ENCODE results near the gene KLHDC3.

Gene KLHDC3

DNA sequence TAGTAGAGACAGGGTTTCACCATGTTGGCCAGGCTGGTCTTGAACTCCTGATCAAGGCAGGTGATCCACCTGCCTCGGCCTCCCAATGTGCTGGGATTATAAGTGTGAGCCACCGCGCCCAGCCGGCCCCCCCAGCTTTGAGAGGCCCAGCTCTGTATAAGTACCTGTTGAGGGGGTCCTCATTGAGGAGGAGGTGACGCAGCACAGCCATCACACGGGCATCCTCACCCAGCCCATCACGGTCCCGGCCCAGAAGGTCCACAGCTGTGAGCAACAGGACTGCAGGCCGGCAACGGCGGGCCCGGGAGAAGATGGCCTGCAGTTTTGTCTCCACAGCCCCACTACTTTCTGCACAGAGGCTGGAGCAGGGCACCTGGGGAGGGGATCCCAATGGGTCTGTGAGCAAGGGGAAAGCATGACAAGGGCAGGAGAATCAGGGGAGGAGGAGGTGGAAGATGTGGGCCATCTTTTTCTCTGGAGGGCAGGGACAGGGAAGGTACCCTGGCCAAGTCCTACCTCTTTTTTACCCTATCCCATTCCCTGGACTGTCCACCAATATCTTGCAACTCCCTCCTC is 45.8 kb upstream of the KLHDC3 start:
- Histone ChIP-seq H3K9me3 (ENCODE audit: control insufficient read depth, insufficient read depth, low read length) (no peaks in the 10 kb centered on the region), H4K20me1 (ENCODE audit: control insufficient read depth, insufficient read depth, low read depth, low read length) (no peaks in the 10 kb centered on the region; the same call in 1 of the 2 replicates), H3K4me2 (ENCODE audit: low read length) (no peak overlapping the region), H3K4me3 (ENCODE audit: low read length) (no peak overlapping the region), H3K36me3 (ENCODE audit: control insufficient read depth, low read length) (peaks cover 55% of the 10 kb centered on the region), H3F3A (ENCODE audit: control insufficient read depth, insufficient read depth) (no peaks in the 10 kb centered on the region), H3K27me3 (ENCODE audit: control insufficient read depth, low read length) (no peaks in the 10 kb centered on the region), H3K27ac (ENCODE audit: low read depth, low read length) (no peak overlapping the region), H3K4me1 (ENCODE audit: control insufficient read depth, low read length) (no peaks in the 10 kb centered on the region), H3K9me2 (replicated peaks; ENCODE audit: control insufficient read depth, low read length) (no peaks in the 10 kb centered on the region), H3K79me2 (ENCODE audit: control insufficient read depth, low read length) (peaks cover 3% of the 10 kb centered on the region; the same call in 1 of the 2 replicates)
- no peak for TF ChIP-seq EZH2phosphoT487 (IDR thresholded peaks at IDR 0.05; ENCODE audit: borderline replicate concordance, low read length)
- TF ChIP-seq, protein P1, sequence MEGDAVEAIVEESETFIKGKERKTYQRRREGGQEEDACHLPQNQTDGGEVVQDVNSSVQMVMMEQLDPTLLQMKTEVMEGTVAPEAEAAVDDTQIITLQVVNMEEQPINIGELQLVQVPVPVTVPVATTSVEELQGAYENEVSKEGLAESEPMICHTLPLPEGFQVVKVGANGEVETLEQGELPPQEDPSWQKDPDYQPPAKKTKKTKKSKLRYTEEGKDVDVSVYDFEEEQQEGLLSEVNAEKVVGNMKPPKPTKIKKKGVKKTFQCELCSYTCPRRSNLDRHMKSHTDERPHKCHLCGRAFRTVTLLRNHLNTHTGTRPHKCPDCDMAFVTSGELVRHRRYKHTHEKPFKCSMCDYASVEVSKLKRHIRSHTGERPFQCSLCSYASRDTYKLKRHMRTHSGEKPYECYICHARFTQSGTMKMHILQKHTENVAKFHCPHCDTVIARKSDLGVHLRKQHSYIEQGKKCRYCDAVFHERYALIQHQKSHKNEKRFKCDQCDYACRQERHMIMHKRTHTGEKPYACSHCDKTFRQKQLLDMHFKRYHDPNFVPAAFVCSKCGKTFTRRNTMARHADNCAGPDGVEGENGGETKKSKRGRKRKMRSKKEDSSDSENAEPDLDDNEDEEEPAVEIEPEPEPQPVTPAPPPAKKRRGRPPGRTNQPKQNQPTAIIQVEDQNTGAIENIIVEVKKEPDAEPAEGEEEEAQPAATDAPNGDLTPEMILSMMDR (IDR thresholded peaks at IDR 0.05; ENCODE audit: low read depth, low read length, poor library complexity, severe bottlenecking) = no peak

DNA sequence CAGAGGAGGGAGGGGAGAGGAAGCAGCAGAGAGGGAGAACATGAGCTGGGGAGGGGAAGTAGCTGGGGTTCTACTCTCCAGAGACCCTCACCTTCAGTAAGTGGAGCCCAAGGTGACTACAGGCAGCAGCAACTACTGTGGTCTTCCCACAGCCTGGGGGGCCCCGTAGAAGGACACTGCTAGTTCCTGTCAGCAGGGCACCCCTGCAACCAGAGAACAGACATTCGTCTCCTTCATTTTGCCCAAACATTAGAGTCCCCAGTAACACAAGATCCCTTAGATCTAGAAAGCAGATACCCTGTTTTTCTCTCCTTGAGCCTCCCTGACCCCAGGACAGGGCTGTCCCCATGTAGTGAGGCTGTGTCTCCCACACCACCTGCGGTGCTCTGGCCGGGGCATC is 45.3 kb upstream of the KLHDC3 start:
- 0 out of 2 replicates have a peak, but pooled peaks cover 2% of the 10 kb centered on the region for H3F3A ChIP-seq (ENCODE audit: control insufficient read depth, insufficient read depth)
- H3K4me1 ChIP-seq (ENCODE audit: control insufficient read depth, low read length) = no peaks in the 10 kb centered on the region
- no peak overlapping the region for H3K4me3 ChIP-seq (ENCODE audit: low read length)
- no peaks in the 10 kb centered on the region; the same call in 1 of the 2 replicates for H4K20me1 ChIP-seq (ENCODE audit: control insufficient read depth, insufficient read depth, low read depth, low read length)
- H3K36me3 ChIP-seq (ENCODE audit: control insufficient read depth, low read length) = peaks cover 57% of the 10 kb centered on the region
- TF ChIP-seq, protein P1 (IDR thresholded peaks at IDR 0.05; ENCODE audit: low read depth, low read length, poor library complexity, severe bottlenecking) = no peak
- no peak for TF ChIP-seq EZH2phosphoT487 (IDR thresholded peaks at IDR 0.05; ENCODE audit: borderline replicate concordance, low read length)
- H3K27ac ChIP-seq (ENCODE audit: low read depth, low read length) = no peak overlapping the region
- H3K4me2 ChIP-seq (ENCODE audit: low read length) = no peak overlapping the region
- peaks cover 4% of the 10 kb centered on the region for H3K79me2 ChIP-seq (ENCODE audit: control insufficient read depth, low read length)
- no peaks in the 10 kb centered on the region for H3K9me2 ChIP-seq (replicated peaks; ENCODE audit: control insufficient read depth, low read length)
- H3K9me3 ChIP-seq (ENCODE audit: control insufficient read depth, insufficient read depth, low read length) = no peaks in the 10 kb centered on the region
- H3K27me3 ChIP-seq (ENCODE audit: control insufficient read depth, low read length) = no peaks in the 10 kb centered on the region

DNA sequence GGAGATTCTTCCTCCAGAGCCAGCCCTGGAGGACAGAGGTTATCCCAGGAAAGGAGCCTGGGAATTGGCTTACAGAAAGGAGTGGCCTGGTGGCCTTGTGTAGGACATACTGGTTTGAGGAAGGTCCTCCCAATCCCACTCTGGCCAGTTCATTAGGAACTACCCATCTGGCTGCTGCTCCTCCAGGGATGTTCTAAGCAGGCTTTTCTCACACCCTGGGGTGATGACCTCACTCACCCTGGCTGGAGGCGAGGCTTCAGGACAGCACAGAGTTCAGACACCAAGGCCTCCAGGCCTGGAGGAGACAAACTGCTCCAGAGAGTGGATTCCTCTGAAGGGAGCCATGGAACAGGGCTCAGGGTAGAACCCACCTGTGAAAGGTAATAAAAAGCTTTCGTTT is 44.6 kb upstream of the KLHDC3 start:
- Histone ChIP-seq H3K27ac (ENCODE audit: low read depth, low read length) (no peak overlapping the region), H3K9me2 (replicated peaks; ENCODE audit: control insufficient read depth, low read length) (no peaks in the 10 kb centered on the region), H3K4me3 (ENCODE audit: low read length) (no peak overlapping the region), H3K4me2 (ENCODE audit: low read length) (no peak overlapping the region), H4K20me1 (ENCODE audit: control insufficient read depth, insufficient read depth, low read depth, low read length) (no peaks in the 10 kb centered on the region; the same call in 1 of the 2 replicates), H3K27me3 (ENCODE audit: control insufficient read depth, low read length) (no peaks in the 10 kb centered on the region), H3F3A (ENCODE audit: control insufficient read depth, insufficient read depth) (0 out of 2 replicates have a peak, but pooled peaks cover 2% of the 10 kb centered on the region), H3K4me1 (ENCODE audit: control insufficient read depth, low read length) (no peaks in the 10 kb centered on the region), H3K79me2 (ENCODE audit: control insufficient read depth, low read length) (peaks cover 7% of the 10 kb centered on the region), H3K36me3 (ENCODE audit: control insufficient read depth, low read length) (peaks cover 54% of the 10 kb centered on the region), H3K9me3 (ENCODE audit: control insufficient read depth, insufficient read depth, low read length) (no peaks in the 10 kb centered on the region)
- no peak for TF ChIP-seq EZH2phosphoT487 (IDR thresholded peaks at IDR 0.05; ENCODE audit: borderline replicate concordance, low read length)
- TF ChIP-seq, protein P1 (IDR thresholded peaks at IDR 0.05; ENCODE audit: low read depth, low read length, poor library complexity, severe bottlenecking) = no peak

Data from DOHH2 (cell line).